ENCODE data around the gene MYB.
"Not testable (repeated sequence)": the region's sequence is repeated elsewhere in the genome, so short reads cannot be mapped to it uniquely, and the experiment has no call there.

Gene MYB

DNA sequence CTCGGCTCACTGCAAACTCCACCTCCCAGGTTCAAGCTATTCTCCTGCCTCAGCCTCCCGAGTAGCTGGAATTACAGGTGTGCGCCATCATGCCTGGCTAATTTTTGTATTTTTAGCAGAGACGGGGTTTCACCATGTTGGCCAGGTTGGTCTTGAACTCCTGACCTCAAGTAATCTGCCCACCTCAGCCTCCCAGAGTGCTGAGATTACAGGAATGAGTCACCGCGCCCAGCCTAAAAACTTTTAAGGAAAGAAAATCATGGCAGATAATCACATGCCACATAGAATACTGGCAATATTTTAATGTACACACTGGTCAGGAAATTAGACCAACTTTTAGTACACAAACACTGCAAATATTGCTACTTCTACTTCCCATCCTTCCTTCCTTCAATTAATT is 16.7 kb upstream of the MYB start:
- DNase-seq, result not testable (repeated sequence)

- DNase-seq, result no peak
Measured at GRCh38 chr6:135165031-135165430, 16.1 kb upstream of the MYB start.

DNA sequence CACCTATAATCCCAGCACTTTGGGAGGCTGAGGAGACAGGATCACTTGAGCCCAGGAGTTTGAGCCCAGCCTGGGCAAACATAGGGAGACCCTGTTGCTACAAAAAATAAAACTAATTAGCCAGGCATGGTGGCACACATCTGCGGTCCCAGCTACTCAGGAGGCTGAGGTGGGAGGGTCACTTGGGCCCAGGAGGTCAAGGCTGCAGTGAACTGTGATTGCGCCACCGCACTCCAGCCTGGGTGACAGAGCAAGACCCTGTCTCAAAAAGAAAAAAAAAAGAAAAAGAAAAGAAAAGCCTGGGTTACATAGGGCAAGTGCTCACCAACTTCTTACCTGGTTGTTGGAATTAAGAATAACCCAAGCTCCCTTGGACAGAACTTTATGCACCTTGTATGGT is 14.6 kb upstream of the MYB start:
- DNase-seq, result no peak

DNA sequence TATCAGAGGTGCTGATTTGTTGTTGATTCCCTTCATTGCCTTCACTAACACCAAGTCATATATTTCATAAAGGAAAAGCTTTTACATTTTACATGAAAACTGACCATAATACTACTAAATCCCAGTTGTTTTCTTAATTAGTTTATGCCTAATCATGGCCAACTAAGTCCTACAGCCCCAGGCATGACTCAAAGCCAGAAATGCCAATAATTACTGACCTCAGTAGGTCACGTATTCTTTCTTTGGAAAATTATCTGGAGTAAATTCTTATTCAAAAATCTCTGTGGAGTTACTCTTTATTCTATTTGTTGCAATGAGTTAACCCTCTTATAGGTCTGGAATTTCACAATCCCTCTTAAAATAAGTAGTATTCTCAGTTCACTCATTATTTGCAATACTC is 13.5 kb upstream of the MYB start:
- no peak for DNase-seq

- DNase-seq, result no peak
Measured at GRCh38 chr6:135168766-135169165, 12.3 kb upstream of the MYB start.

DNA sequence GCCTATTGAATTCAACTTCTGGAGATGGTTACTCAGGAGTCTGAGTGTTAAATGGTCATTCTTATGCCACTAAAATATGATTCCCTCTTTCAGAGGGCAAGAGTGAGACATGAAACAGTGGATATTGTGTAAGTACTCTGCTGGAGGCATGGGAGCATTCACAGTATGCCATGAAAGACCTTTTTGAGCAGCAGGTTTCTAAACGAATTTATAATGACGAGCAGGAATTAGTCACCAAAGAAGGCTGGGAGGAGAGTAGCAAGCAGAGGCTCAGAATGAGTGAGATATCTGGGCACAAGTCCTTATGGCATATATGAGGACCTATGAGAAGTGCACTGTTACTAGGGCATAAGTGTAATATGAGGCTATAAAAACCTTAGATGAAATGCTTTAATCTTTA is 10.9 kb upstream of the MYB start:
- DNase-seq, result no peak

GRCh38 chr6:135170849-135171248 is 10.3 kb upstream of the MYB start:
- DNase-seq, result no peak

GRCh38 chr6:135173242-135173988 is 7.7 kb upstream of the MYB start:
- DNase-seq, result no peak

- no peak for DNase-seq
Measured at GRCh38 chr6:135173989-135174484, 7.1 kb upstream of the MYB start.

- DNase-seq, result no peak
Measured at GRCh38 chr6:135176058-135176457, 5.0 kb upstream of the MYB start.

DNA sequence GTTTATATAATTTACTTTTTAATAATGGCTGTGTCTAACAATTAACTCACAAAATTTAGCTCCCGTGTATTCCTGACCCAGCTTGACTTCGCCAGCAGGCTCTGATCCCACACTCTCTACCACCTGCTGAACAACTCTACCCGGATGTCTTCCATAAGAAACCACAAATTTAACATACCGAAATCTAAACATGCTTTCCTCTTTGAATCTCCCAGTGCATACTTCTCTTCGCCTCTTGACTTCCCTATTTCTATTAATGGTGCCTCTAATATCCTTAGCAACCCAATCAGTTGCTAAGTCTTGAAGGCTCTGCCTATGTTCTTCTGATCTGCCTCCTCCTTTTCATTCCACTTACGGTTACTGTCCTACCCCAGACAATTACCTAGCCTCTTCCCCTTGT is 4.6 kb upstream of the MYB start:
- no peak for DNase-seq

DNA sequence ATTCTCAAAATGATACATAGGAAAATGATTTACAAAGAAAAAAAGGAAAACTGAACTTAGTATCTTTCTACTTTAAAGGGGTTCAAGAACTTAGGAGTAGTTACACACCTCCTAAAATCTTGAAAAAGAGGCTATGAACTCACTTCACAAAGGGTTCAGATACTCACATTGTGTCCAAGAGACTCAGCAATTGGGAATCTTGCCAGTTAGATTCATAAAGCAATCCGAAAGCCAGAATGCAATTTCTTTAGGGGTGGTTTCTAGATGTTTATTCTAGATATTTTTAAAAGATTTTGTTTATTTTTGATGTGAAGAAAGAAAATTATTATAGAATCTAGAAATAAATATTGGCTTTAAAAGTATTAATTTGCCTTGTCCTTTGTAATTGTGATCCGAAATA is 1.7 kb upstream of the MYB start:
- DNase-seq, result no peak

DNA sequence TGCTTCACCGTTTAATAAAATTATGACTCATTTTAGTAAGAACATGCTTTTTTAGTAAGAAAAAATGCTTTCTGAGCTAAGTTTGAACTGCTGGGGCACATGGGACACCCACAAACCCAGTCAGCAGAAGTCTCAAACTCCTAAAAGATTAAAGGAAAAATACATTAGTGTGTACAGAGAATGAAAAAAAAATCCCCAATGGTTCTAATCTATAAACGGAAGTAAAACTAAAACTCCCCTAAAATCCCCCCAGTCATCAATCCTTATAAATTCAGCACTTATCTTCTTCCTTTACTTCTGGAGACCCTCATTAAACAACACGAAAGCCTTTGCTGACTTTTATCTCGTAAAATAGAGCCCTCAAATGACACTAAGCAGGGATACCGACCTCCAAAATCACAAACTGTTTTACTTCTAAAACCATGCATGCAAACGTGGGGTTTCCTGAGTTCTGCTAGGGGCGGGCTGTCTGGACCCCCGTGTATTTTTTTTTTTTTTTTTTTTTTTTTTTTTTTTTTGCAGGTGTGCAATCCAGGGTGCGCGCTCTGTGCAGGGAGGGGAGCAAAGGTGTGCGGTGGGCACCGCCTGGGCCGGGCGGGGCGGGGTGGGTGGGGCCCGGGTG is 1.1 kb upstream of the MYB start:
- no peak for DNase-seq

GRCh38 chr6:135181333-135182070 is 394 bp downstream of the MYB start:
- DNase-seq, result no peak

DNA sequence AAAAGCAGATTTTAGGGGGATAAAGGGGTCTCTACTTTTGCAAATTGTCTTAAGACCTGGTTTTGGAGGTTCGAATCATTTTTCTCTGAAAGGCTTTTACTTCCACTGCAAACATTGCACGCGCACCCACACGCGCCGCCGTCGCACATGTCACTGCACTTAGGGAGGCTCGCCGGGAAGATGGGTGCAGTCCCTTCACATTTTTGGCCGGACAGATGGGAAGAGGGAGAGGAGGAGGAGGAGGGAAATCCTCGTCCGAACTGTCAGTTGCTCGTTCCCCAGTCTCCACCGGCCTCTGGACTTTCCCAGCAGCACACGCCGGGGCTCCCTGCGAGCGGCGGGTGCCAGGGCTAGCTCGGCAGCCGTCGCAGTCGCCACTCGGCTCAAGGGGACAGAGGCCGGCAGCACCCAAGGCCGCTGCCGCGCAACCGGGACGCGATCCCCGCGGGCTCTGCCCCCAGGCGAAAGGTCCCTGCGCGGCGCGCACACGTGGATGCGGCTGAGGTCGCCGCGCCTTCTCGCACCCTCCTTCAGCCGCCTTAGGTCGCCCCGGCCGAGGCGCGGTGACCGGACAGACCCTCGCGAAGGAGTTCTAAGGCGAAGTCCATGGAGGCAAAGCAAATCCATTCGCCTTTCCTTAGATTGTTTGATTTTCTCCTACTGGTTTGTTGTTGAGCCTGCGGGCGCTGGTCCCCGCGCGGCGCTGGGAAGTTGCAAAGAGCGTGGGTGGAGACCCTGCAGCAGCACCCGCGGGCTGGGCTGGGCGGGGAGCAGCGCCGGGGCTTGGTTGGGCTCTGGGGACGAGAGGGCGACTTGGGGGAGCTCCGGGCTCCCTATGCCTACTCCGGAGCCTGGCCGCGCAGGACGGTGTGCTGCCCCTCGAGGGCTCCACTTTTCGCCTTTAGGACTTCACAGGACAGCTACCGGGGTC is 1.2 kb downstream of the MYB start:
- DNase-seq, result no peak

DNA sequence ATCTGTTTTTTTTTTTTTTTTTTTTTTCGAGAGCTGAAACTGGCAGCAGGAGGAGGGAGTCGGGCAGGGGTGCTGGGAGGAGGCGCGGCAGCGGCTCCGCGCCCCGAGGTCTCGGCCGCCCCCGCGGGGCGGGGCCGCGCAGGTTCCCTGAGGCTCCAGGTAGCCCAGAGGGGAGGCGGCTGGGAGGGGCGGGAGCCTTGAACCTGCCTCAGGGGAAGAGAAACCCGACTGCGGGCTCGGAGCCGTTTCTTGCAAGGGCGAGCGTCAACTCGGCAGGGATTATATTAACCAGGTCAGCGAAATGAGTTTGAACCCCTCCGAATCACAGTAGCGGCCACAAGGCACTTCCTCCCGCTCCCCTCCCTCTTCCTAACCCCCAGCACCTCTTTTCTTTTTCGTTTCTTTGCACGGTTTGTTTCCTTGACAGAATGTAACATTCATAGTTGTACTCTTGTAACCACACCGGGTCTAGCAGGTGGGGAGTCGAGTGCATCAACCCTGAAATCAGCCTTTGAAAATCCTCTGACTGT is 2.0 kb downstream of the MYB start:
- DNase-seq, result no peak

DNA sequence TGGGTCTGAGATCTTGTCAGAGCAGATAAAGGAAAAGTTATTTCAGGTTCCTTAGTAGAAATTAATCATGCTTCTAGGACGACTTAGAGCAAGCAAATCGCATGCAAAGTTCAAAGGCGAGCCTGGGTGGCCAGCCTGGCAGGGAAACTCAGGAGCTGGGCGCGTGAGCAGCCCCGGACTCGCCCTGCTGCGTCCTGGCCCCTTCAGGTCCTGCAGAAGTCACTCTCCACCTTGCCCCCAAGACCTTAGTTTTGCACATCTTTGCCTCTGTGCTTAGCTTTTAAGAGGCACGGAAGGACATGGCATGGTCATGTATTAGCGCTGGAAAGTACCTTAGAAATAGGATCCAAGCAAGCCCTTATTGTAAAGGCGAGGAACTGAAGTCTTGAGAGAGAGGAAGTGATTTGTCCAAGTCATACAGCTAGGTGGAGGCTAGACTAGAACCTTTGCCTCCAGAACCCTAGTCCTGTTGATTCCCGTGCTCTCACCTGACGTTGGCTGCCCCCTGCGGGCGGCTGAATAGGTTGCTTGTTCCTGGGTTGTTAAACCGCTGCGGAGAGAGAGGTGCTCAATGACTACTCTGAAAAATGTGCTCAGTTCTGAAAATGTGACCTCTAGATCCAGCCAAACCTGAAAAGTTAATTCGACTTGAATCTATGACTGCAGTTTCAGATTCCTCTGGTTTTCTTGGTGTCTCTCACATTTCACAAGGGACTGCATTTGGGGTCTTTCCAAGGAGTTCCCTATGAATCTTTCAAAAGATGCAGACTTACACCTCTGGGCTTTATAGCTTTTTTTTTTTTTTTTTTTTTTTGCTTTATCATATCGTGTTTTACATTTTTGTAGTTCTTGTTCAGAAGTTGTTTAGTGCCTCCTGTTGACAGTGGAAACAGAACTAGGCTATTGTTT is 2.7 kb downstream of the MYB start:
- DNase-seq, result no peak

- DNase-seq, result no peak
Measured at GRCh38 chr6:135185483-135185882, 4.4 kb downstream of the MYB start.

GRCh38 chr6:135186255-135186654 is 5.1 kb downstream of the MYB start:
- no peak for DNase-seq

DNA sequence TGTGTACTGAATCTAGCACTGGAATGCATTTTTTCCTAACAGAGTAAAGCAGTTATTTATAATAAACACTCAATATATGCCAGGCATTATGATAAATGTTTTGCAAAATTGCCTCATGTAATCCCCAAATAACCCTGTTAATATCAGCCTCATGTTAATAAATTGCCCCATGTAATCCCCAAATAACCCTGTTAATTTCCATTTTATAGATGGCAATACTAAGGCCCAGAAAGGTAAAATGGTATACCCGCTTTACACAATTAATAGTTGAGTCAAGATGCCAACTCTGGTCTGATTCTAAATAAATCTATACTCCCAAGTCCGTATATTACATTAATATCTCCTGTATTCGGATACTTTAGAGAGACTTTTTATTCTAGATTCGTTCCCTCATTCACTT is 6.3 kb downstream of the MYB start:
- no peak for DNase-seq

- no peak for DNase-seq
Measured at GRCh38 chr6:135188718-135189117, 7.6 kb downstream of the MYB start.

DNA sequence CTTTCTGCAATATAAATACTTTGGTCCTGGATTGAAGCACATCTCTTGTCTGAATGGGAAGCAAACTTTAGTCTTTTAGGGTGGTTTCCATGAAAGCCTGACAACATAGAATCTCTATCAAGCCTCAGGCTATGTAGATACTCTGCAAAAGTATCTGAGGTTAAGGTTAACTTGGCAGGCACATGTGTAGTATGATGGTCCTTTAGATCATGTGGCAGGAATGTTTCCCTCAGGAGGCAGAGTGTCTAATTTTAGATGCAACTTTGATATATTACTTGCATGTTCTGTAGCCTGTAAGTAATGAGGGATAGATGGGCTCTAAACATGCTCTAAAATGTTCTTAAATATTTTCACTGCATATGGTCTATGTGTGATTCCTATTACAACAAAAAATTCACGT is 8.2 kb downstream of the MYB start:
- no peak for DNase-seq
